Muscle of back (tissue), 13 donors: ENCODE measurements around the gene WDR17. TPM values are rescaled to one million over a fixed set of nuclear protein-coding genes. Genes with fewer than 3 reads are reported as not detected.

Experiments used
- DNase-seq, 3 donors: peaks; one replicate each; pipeline versions ENCODE4 v3.0.0 to v3.0.0-alpha.2; 2013
- long read RNA-seq, 9 donors: transcript quantifications; one replicate each; lab custom pipeline, GENCODE V29; 2026
- polyA plus RNA-seq, 10 donors: library from polyadenylated mRNA; unstranded; fragments of 120-200 nt; gene quantifications; one replicate each; pipeline ENCODE4 v1.2.1, GENCODE V29; 2013; ENCODE audit not compliant: insufficient read length in 10 of 10

Gene WDR17
- polyA plus RNA-seq = 1 to 10 TPM in 3 of 10 donors, under 1 TPM in 7; 0.17 to 1.1 (median 0.64) TPM
- long read RNA-seq, donor 1 = 0 reads
- long read RNA-seq, donor 2 = 0 reads
- long read RNA-seq, donor 3 = 0 reads
- long read RNA-seq, donor 4 = 0 reads
- long read RNA-seq, donor 5 = 0 reads
- long read RNA-seq, donor 6 = 0 reads
- long read RNA-seq, donor 7 = 0 reads
- long read RNA-seq, donor 8 = 0 reads
- long read RNA-seq, donor 9 = 0 reads

DNA sequence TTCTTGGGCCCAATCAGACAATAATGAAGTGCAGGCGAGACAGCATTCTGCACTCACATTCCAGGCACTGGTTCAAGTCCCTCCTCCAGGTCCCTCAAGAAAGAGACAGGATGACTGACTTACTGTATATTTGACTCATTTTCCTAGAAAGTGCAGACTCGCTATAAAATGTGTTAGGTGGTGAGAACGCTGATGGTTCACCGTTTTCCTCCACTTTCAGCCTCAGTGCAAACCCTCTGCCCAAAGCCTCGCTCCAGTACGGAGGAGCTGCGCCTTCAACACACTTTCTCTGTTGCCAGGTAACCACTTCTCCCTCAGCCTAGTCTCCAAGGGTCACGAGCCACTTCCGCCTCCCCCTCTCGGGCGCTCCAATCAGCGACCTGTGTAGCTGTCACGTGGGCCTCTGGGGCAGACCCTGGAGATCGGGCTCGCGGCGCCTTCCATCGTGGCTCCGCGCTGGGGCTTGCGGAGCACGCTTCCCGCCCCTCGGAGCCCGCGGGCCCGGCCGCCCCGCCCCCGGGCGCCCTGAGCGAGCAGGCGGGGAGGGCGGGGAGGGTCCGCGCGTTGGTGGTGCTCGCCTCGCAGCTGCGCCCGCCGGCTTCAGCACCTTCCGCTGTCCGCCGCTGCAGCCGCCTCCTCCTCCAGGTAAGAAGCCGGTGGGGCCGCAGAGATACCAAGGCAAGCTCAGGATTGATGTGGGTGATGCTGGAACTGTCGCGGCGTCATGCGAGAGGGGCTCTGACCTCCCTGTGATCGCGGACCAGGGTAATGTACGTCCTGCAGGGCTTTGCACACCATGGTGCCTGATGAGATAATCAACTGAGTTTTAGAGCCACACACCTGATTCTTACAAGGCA, at the start of gene WDR17:
TSS of gene WDR17 (plus strand) at position 407 of the 857 bp plus-strand sequence. CDS start 45,740 bp downstream, outside the sequence.
- DNase-seq = peak; percentile 68 to 84 (median 78)

DNA sequence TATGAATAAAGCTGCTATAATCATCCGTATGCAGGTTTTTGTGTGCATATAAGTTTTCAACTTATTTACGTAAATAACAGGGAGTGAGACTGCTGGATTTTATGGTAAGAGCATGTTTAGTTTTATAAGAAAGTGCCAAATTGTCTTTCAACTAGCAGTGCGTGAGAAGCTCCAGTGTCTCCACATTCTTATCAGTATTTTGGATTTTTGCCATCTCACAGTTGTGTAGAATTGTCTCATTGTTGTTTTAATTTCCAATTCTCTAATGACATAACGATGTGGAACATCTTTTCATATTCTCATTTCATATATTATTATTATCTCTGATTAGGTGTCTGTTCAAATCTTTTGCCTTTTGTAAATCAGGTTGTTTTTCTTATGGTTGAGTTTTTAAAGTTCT, 49.0 kb upstream of the WDR17 start:
- no peak for DNase-seq

DNA sequence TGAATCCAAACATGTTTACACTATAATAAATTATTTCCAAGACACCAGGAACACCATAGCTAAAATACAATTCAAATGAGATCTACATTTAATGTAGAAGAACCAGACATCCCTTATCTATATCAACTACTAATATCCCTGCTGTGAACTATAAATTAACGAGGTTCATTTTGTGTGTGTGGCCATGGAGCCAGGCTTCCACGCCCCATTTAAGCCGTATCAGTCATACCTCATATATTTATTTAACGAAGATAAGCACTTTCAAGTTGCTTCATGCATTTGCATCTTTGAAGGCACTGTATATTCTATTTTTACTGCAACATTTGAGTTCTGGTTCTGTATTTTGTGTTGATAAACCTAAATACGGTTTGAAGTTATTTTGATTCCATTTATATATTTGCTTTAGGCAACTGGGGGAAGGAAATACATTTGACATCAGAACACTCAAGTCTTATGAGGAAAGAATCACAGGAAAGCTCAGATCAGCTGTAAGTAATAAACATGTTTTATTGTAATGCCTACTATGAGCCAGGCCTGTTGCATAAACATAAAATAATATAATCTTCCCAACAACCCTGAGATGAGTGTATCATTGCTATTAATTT, 45.1 kb upstream of the WDR17 start:
- no peak for DNase-seq

GRCh38 chr4:176030391-176030790, 35.2 kb upstream of the WDR17 start:
- no peak for DNase-seq

DNA sequence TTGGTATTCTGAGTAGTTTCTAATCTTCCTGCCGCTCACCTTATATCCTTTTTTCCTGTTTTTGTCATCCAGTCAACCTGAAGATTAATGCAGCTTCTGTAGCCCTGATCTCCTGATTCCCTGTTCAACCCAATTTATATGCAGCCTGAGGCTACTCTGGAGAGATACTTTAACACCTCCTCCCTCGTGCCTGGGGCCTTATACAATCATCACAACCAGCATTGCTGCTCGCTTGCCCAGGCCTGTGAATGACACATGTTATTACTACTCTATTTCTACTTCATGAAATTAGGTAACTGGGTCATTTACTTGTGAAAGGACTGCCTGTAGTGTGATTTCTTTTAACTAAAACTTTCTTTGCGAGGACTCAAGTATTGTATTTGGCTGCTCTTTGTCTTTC, 33.7 kb upstream of the WDR17 start:
- DNase-seq = no peak

DNA sequence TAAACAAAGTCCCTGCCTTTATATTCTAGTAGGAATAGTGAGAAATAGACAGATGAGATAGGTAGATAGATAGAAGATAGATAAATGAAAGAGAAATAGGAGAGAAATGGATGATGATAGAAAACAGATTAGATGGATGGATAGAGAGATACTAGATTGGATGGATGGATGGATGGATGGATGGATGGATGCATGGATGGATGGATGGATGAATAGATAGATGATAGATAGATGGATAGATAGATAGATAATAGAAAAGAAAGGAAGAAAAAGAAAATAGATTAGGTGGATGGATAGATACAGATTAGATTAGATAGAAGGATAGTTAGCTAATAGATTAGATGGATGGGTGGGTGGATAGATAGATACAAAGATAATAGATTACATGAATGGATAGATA, 33.2 kb upstream of the WDR17 start:
- DNase-seq = no peak

DNA sequence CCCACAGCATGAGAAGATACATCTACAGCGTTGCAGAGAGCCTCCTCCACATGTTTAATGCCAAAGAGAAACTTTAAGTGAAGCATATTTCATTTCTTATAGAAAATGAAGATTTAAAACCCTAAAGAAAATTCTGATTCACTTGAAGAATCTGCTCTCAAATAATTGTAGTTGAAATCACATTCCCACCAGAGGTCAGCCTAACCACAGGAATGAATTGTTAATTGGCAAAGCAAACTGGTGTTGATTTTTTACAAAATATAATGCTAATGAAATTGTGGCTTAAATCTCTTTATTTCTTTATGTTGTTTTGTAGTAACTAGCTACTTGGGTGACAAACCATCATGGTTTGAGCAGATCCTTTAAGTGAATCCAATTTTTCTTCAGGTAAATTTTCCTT, 31.1 kb upstream of the WDR17 start:
- peak; percentile 19 to 61 (median 54) for DNase-seq

- DNase-seq = peak in 1 of 3 donors; percentile 7
These were observed 30.7 kb upstream of the WDR17 start for GRCh38 chr4:176034936-176035335.

GRCh38 chr4:176036585-176037205, 28.9 kb upstream of the WDR17 start:
- no peak for DNase-seq

- no peak for DNase-seq
These were observed 26.9 kb upstream of the WDR17 start for GRCh38 chr4:176038789-176039188.

- DNase-seq = no peak
These were observed 23.4 kb upstream of the WDR17 start for GRCh38 chr4:176042195-176042594.

- no peak for DNase-seq
These were observed 21.6 kb upstream of the WDR17 start for GRCh38 chr4:176043838-176044588.

DNA sequence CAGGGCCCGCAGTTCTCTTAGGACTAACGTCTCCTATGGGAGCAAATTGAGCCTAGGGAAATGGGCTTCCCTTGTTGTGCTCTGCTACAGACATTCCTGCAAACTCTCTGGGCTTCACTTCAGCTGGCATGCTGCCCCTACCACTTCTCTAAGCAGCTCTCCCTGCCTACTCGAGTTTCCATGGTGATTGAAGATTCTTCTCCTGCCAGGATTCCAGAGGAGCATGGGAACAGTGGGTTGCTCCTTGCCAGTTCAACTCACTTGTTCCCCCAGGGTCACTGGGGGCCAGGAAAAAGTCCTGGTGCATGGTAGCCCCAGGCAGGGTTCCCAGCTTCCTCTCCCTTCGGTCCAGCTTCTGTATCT, 21.1 kb upstream of the WDR17 start:
- peak in 1 of 3 donors; percentile 30 for DNase-seq

DNA sequence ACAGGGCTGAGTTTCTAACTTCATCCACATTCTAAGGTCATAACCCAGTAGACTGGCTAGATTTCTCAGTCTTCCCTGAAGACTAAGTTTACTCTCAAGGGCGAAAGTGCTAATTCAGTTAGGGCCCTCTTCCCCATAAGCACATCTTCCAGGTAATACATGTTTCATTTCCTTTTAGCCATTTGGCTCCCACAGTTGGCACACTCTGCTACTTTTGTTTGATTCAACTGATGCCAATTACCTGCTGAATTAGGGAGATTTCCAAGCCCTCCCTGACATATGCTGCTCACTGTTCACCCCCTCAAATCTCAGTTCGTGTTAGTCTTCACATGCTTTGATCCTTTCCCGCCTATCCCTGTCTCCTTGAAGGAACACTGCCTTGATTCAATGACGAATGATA, 17.0 kb upstream of the WDR17 start:
- no peak for DNase-seq

GRCh38 chr4:176052744-176053143, 12.9 kb upstream of the WDR17 start:
- DNase-seq = no peak

GRCh38 chr4:176053785-176054184, 11.9 kb upstream of the WDR17 start:
- no peak for DNase-seq

- DNase-seq = peak in 1 of 3 donors; percentile 12
These were observed 10.7 kb upstream of the WDR17 start for GRCh38 chr4:176054942-176055341.

DNA sequence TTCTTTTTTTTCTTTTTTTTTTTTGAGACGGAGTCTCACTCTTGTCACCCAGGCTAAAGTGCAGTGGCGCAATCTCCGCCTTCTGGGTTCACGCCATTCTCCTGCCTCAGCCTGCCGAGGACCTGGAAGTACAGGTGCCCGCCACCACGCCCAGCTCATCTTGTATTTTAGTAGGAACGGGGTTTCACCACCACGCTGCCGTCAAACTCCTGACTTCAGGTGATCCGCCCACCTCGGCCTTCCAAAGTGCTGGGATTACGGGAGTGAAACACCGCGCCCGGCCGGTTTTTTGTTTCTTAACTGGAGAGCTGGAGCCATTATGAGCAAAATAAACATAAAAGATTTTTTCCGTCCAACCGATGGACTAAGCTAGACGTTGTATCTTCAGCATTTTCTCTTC, 1.9 kb upstream of the WDR17 start:
- DNase-seq = no peak

GRCh38 chr4:176064539-176064938, 1.1 kb upstream of the WDR17 start:
- DNase-seq = no peak

GRCh38 chr4:176066757-176067156, 1.1 kb downstream of the WDR17 start:
- no peak for DNase-seq

DNA sequence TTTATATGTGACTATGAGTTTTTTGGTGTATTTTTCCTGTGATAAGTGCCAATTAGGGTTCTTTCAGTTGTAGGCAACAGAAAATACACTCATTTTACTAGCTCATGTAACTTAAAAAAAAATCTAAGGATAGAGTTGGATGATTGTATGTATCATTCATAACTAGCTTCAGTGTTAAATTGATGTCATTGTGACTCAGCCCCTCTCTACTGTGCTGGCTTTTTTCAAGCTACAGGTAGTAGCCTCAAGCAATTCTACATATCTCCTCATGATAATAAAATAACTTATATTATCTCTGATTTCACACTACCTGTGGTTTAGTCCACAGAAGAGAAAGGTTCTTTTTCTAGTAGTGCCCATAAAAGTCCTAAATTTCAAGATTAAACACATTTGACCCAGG, 11.9 kb downstream of the WDR17 start:
- DNase-seq = no peak

DNA sequence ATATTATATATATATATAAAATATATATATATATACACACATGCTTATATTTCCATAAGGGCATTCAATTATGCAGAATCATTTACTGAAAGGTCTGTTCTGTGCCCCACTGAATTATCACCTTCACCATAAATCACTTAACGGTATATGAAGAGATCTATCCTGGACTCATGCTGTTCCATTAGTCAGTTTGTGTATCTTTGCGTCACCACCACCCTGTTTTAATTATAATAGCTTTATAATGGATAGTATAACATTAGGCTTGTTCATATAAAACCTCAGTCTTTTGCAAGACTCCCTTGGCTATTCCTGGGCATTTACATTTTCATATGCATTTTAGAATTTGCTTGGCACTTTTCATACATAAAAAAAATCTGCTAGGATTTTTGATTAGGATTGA, 19.1 kb downstream of the WDR17 start:
- no peak for DNase-seq
